ENCODE measurements around the gene HDAC5. TPM values are rescaled to one million over a fixed set of nuclear protein-coding genes. Genes with fewer than 3 reads are reported as not detected.

HDAC5 gene
- total and polyA plus RNA-seq, 12 donors, result 4.8 to 144 (median 73.0) TPM

GRCh38 chr17:44091200-44091997 is 32.0 kb downstream of the HDAC5 start:
- DNase-seq, result no peak
- no peak for TF ChIP-seq POLR2A (IDR thresholded peaks at IDR 0.05)
- no peak for TF ChIP-seq CTCF (IDR thresholded peaks at IDR 0.05)
- Histone ChIP-seq H3K27ac (no peak overlapping the region), H3K36me3 (replicated peaks in 1 of 2) (peaks cover 0 to 62% of the 10 kb centered on the region in 2 donors), H3K4me1 (replicated peaks in 1 of 2) (peaks cover 12 to 25% of the 10 kb centered on the region in 2 donors), H3K27me3 (no peaks in the 10 kb centered on the region), H3K9me3 (replicated peaks in 1 of 3) (no peaks in the 10 kb centered on the region), H3K4me3 (no peak overlapping the region)
- intact Hi-C loops (cut with DNase I), result no loop called here
- 85 to 94% (median 90%) methylated on average over 5 to 14 of the region's 14 CpGs for WGBS, 4 donors

GRCh38 chr17:44088254-44088653 is 35.2 kb downstream of the HDAC5 start:
- intact Hi-C loops (cut with DNase I), result no loop called here
- Histone ChIP-seq H3K9me3 (replicated peaks in 1 of 3) (no peaks in the 10 kb centered on the region), H3K4me1 (replicated peaks in 1 of 2) (peaks cover 4 to 8% of the 10 kb centered on the region in 2 donors), H3K4me3 (no peak overlapping the region), H3K36me3 (replicated peaks in 1 of 2) (peaks cover 0 to 86% of the 10 kb centered on the region in 2 donors), H3K27ac (no peak overlapping the region), H3K27me3 (no peaks in the 10 kb centered on the region)
- TF ChIP-seq POLR2A (IDR thresholded peaks at IDR 0.05) (no peak), CTCF (IDR thresholded peaks at IDR 0.05) (no peak)
- DNase-seq, result no peak
- 92 to 96% (median 95%) methylated on average over 15 to 16 of the region's 16 CpGs for WGBS, 4 donors

GRCh38 chr17:44087319-44087718 is 36.1 kb downstream of the HDAC5 start:
- H3K27me3 ChIP-seq, result no peaks in the 10 kb centered on the region
- H3K27ac ChIP-seq, result peak overlapping the region in 2 of 5 donors; percentile 52 to 64

More at GRCh38 chr17:44087319-44087718, 36.1 kb downstream of the HDAC5 start:
- intact Hi-C loops (cut with DNase I), result no loop called here
- Histone ChIP-seq H3K4me1 (replicated peaks in 1 of 2) (peaks cover 4 to 8% of the 10 kb centered on the region in 2 donors), H3K36me3 (replicated peaks in 1 of 2) (peaks cover 0 to 86% of the 10 kb centered on the region in 2 donors), H3K9me3 (replicated peaks in 1 of 3) (no peaks in the 10 kb centered on the region), H3K4me3 (no peak overlapping the region)
- WGBS, 4 donors, result 59 to 73% (median 64%) methylated on average over 7 to 8 of the region's 8 CpGs
- TF ChIP-seq CTCF (IDR thresholded peaks at IDR 0.05) (no peak), POLR2A (IDR thresholded peaks at IDR 0.05) (no peak)
- DNase-seq, result no peak

All from adrenal gland (tissue), 12 donors.